Measurements from ENCODE around the gene ZPBP2.
A peak's percentile ranks its signal among the peaks of the same experiment; 100 is the strongest.

Gene ZPBP2

DNA sequence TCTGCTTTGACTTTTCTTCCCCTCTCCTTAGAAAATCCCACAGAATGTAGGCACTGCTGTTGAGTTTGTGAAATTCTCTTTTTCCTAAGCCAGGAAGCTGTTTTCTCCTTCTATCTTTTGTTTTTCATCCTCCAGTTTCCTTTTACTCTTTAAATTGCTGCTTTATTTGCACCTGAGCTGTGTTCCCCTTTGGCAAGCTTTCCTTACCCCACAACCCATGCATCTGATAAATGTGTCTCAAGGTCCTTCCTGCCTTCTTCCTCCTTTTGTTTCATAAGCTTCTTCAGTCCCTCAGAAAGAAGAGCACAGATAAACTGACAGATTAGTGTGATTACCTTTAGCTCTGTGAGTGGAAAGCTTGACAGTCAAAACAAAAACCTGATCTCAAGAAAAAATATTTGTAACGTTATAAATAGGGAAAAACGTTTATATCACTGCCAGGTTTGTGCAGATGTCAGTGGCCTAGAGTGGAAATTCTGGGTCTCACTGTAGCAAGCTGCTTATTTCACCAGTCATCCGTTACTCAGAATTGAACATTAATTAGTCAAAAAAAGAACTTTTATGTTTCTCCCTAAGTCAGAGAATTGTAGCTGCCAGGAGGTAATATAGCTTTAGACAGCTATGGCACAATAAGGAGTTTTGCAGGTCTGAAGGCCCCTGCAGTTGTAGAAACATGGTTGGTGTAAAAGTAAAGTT, 26.8 kb downstream of the ZPBP2 start:
- H3K27ac ChIP-seq (ENCODE audit: extremely low read depth, low read depth, low read length): no peak overlapping the region
- ChIA-PET CTCF (interaction anchor here (0.9 to 1.2 kb wide), 2 partner anchors 140 to 273 kb away, joined by 3 to 4 read pairs; no protein-coding TSS in a partner anchor), POLR2A (interaction anchor here (0.8 kb wide), 1 partner anchor 30 kb away, joined by 3 read pairs; no protein-coding TSS in a partner anchor)

DNA sequence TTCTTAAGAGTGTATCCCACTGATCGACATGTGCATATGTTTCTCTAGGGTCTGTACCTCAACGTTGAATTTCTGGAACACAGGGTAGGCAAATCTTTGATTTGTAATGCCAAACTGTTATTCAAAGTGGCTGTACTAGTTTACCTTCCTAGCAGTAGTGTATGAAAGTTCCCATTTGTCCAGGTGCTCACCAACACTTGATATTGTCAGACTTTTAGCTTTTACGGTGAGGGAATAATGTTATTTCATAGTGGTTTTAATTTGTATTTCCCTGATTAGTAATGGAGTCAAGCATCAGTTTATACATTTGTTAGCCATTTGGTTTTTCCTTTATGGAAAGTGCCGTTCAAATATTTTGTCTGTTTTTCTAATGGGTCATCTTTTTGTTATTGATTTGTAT, 30.1 kb downstream of the ZPBP2 start:
- TF ChIP-seq OVOL3 (tag by site-specific recombination; IDR thresholded peaks at IDR 0.05): no peak
- no peak for TF ChIP-seq ZNF112 (tag by site-specific recombination; IDR thresholded peaks at IDR 0.05)
- peak; percentile 86; the same call in 1 of the 2 replicates for TF ChIP-seq ZNF184 (tag by site-specific recombination; IDR thresholded peaks at IDR 0.05)
- H3K4me1 ChIP-seq (ENCODE audit: control insufficient read depth, insufficient read depth, low read length): no peaks in the 10 kb centered on the region
- ChIA-PET POLR2A (interaction anchor here (0.7 kb wide), 1 partner anchor 18 kb away, joined by 4 read pairs; no protein-coding TSS in a partner anchor), CTCF (no interaction called here)
- no peak overlapping the region for H3K27ac ChIP-seq (ENCODE audit: extremely low read depth, low read depth, low read length)
- no peaks in the 10 kb centered on the region for H3K36me3 ChIP-seq (ENCODE audit: control insufficient read depth in 2 of 2, insufficient read depth in 1 of 2, low read length in 2 of 2)
- no peak overlapping the region for H3K4me3 ChIP-seq (ENCODE audit: low read depth, low read length)
- H3K9me3 ChIP-seq (ENCODE audit: control insufficient read depth, insufficient read depth, low read depth, low read length): no peaks in the 10 kb centered on the region

More for the DNA sequence above, 26.8 kb downstream of the ZPBP2 start:
- Histone ChIP-seq H3K4me1 (ENCODE audit: control insufficient read depth, insufficient read depth, low read length) (no peaks in the 10 kb centered on the region), H3K9me3 (ENCODE audit: control insufficient read depth, insufficient read depth, low read depth, low read length) (no peaks in the 10 kb centered on the region), H3K36me3 (ENCODE audit: control insufficient read depth in 2 of 2, insufficient read depth in 1 of 2, low read length in 2 of 2) (no peaks in the 10 kb centered on the region), H3K4me3 (ENCODE audit: low read depth, low read length) (no peak overlapping the region)
- TF ChIP-seq, protein P1, sequence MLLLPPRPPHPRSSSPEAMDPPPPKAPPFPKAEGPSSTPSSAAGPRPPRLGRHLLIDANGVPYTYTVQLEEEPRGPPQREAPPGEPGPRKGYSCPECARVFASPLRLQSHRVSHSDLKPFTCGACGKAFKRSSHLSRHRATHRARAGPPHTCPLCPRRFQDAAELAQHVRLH (tag by site-specific recombination; IDR thresholded peaks at IDR 0.05): no peak
- TF ChIP-seq, protein P2, sequence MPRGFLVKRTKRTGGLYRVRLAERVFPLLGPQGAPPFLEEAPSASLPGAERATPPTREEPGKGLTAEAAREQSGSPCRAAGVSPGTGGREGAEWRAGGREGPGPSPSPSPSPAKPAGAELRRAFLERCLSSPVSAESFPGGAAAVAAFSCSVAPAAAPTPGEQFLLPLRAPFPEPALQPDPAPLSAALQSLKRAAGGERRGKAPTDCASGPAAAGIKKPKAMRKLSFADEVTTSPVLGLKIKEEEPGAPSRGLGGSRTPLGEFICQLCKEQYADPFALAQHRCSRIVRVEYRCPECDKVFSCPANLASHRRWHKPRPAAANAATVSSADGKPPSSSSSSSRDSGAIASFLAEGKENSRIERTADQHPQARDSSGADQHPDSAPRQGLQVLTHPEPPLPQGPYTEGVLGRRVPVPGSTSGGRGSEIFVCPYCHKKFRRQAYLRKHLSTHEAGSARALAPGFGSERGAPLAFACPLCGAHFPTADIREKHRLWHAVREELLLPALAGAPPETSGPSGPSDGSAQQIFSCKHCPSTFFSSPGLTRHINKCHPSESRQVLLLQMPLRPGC (tag by site-specific recombination; IDR thresholded peaks at IDR 0.05): no peak
- TF ChIP-seq ZNF585B (tag by site-specific recombination; IDR thresholded peaks at IDR 0.05) (no peak), ZNF366 (tag by site-specific recombination; conservative IDR thresholded peaks at IDR 0.05) (no peak), ZNF214 (tag by site-specific recombination; IDR thresholded peaks at IDR 0.05; ENCODE audit: borderline replicate concordance) (no peak), ZNF169 (tag by site-specific recombination; IDR thresholded peaks at IDR 0.05) (no peak), ZNF843 (tag by site-specific recombination; IDR thresholded peaks at IDR 0.05) (no peak), ZNF24 (tag by site-specific recombination; IDR thresholded peaks at IDR 0.05) (no peak), SP2 (tag by site-specific recombination; IDR thresholded peaks at IDR 0.05) (no peak), ZNF530 (tag by site-specific recombination; IDR thresholded peaks at IDR 0.05; ENCODE audit: low read depth) (no peak)

DNA sequence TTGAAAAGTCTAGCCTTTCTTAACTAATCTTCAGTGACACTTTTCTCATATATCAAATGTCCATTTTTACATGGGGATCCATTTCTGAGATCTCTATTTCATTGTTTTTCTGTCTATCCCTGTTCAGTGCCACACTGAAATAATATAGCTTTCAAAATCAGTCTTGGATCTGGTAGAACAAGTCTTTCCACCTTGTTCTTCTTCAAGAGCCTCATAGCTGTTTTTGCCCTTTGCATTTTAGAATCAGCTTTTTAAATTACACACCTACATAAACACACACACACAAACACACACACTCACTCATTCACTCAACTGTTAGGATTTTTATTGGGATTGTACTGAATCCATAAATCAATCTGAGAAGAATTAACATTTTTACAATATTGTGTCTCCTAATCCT, 31.2 kb downstream of the ZPBP2 start:
- TF ChIP-seq ZNF501 (tag by site-specific recombination; IDR thresholded peaks at IDR 0.05) (no peak), BCL11B (tag by site-specific recombination; IDR thresholded peaks at IDR 0.05; ENCODE audit: low read depth) (no peak), SETDB1 (IDR thresholded peaks at IDR 0.05; ENCODE audit: insufficient read length, low read length) (no peak), ZNF311 (tag by site-specific recombination; IDR thresholded peaks at IDR 0.05; ENCODE audit: borderline replicate concordance) (no peak), WT1 (tag by site-specific recombination; IDR thresholded peaks at IDR 0.05) (no peak), HOXD13 (CRISPR knock-in tag; IDR thresholded peaks at IDR 0.05; ENCODE audit: borderline replicate concordance) (no peak), ZNF626 (tag by site-specific recombination; IDR thresholded peaks at IDR 0.05) (no peak), ZNF239 (tag by site-specific recombination; IDR thresholded peaks at IDR 0.05) (no peak), ZNF707 (tag by site-specific recombination; IDR thresholded peaks at IDR 0.05) (no peak), ZNF2 (tag by site-specific recombination; IDR thresholded peaks at IDR 0.05) (no peak)
- TF ChIP-seq, protein P3, sequence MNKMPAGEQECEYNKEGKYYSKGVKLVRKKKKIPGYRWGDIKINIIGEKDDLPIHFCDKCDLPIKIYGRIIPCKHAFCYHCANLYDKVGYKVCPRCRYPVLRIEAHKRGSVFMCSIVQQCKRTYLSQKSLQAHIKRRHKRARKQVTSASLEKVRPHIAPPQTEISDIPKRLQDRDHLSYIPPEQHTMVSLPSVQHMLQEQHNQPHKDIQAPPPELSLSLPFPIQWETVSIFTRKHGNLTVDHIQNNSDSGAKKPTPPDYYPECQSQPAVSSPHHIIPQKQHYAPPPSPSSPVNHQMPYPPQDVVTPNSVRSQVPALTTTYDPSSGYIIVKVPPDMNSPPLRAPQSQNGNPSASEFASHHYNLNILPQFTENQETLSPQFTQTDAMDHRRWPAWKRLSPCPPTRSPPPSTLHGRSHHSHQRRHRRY (tag by site-specific recombination; IDR thresholded peaks at IDR 0.05): no peak
- TF ChIP-seq, protein P4, sequence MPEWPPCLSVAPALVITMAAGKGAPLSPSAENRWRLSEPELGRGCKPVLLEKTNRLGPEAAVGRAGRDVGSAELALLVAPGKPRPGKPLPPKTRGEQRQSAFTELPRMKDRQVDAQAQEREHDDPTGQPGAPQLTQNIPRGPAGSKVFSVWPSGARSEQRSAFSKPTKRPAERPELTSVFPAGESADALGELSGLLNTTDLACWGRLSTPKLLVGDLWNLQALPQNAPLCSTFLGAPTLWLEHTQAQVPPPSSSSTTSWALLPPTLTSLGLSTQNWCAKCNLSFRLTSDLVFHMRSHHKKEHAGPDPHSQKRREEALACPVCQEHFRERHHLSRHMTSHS (tag by site-specific recombination; IDR thresholded peaks at IDR 0.05): no peak
- TF ChIP-seq, protein P5, sequence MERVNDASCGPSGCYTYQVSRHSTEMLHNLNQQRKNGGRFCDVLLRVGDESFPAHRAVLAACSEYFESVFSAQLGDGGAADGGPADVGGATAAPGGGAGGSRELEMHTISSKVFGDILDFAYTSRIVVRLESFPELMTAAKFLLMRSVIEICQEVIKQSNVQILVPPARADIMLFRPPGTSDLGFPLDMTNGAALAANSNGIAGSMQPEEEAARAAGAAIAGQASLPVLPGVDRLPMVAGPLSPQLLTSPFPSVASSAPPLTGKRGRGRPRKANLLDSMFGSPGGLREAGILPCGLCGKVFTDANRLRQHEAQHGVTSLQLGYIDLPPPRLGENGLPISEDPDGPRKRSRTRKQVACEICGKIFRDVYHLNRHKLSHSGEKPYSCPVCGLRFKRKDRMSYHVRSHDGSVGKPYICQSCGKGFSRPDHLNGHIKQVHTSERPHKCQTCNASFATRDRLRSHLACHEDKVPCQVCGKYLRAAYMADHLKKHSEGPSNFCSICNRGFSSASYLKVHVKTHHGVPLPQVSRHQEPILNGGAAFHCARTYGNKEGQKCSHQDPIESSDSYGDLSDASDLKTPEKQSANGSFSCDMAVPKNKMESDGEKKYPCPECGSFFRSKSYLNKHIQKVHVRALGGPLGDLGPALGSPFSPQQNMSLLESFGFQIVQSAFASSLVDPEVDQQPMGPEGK (tag by site-specific recombination; IDR thresholded peaks at IDR 0.05): no peak
- POLR2A ChIA-PET: no interaction called here
- H3K36me3 ChIP-seq (ENCODE audit: control insufficient read depth in 2 of 2, insufficient read depth in 1 of 2, low read length in 2 of 2): peaks cover 0 to 3% of the 10 kb centered on the region in 2 experiments; a peak in 2 of 3 replicates
- CTCF ChIA-PET: interaction anchor here (0.7 to 1.2 kb wide), 2 partner anchors 18 to 70 kb away, joined by 5 read pairs; no protein-coding TSS in a partner anchor
- H3K4me1 ChIP-seq (ENCODE audit: control insufficient read depth, insufficient read depth, low read length): no peaks in the 10 kb centered on the region
- no peak overlapping the region for H3K4me3 ChIP-seq (ENCODE audit: low read depth, low read length)
- no peaks in the 10 kb centered on the region for H3K9me3 ChIP-seq (ENCODE audit: control insufficient read depth, insufficient read depth, low read depth, low read length)
- no peak overlapping the region for H3K27ac ChIP-seq (ENCODE audit: extremely low read depth, low read depth, low read length)
